ENCODE results near the gene BCL2L11. TPM values are rescaled to one million over a fixed set of nuclear protein-coding genes. Genes with fewer than 3 reads are reported as not detected.

BCL2L11 gene
- total RNA-seq, 1 donor from 2014 or later: 17.8 TPM

- DNase-seq: peak; percentile 61
These were observed 48.0 kb downstream of the BCL2L11 start for GRCh38 chr2:111168528-111169239.

- no peak for DNase-seq
These were observed 48.6 kb downstream of the BCL2L11 start for GRCh38 chr2:111169268-111169667.

- no peak for DNase-seq
These were observed 49.2 kb downstream of the BCL2L11 start for GRCh38 chr2:111169924-111170323.

GRCh38 chr2:111171337-111171930, 50.7 kb downstream of the BCL2L11 start:
- no peak for DNase-seq

GRCh38 chr2:111172666-111173065, 52.0 kb downstream of the BCL2L11 start:
- DNase-seq: no peak

GRCh38 chr2:111173338-111173737, 52.6 kb downstream of the BCL2L11 start:
- no peak for DNase-seq

- no peak for DNase-seq
These were observed 53.1 kb downstream of the BCL2L11 start for GRCh38 chr2:111173856-111174255.

- no peak for DNase-seq
These were observed 54.9 kb downstream of the BCL2L11 start for GRCh38 chr2:111175615-111176014.

- no peak for DNase-seq
These were observed 55.7 kb downstream of the BCL2L11 start for GRCh38 chr2:111176388-111176787.

- no peak for DNase-seq
These were observed 56.2 kb downstream of the BCL2L11 start for GRCh38 chr2:111176867-111177266.

GRCh38 chr2:111178296-111178695, 57.6 kb downstream of the BCL2L11 start:
- no peak for DNase-seq

- DNase-seq: no peak
These were observed 58.2 kb downstream of the BCL2L11 start for GRCh38 chr2:111178730-111179405.

GRCh38 chr2:111182121-111182520, 61.4 kb downstream of the BCL2L11 start:
- DNase-seq: peak; percentile 38

GRCh38 chr2:111182740-111183139, 62.0 kb downstream of the BCL2L11 start:
- no peak for DNase-seq

- no peak for DNase-seq
These were observed 64.1 kb downstream of the BCL2L11 start for GRCh38 chr2:111184725-111185310.

GRCh38 chr2:111185361-111186022, 64.8 kb downstream of the BCL2L11 start:
- DNase-seq: no peak

GRCh38 chr2:111186121-111186715, 65.5 kb downstream of the BCL2L11 start:
- DNase-seq: no peak

- DNase-seq: no peak
These were observed 66.2 kb downstream of the BCL2L11 start for GRCh38 chr2:111186933-111187332.

GRCh38 chr2:111188681-111189080, 68.0 kb downstream of the BCL2L11 start:
- no peak for DNase-seq

- DNase-seq: no peak
These were observed 68.4 kb downstream of the BCL2L11 start for GRCh38 chr2:111189106-111189505.

GRCh38 chr2:111190816-111191540, 70.3 kb downstream of the BCL2L11 start:
- no peak for DNase-seq

Data from tongue (tissue), 2 donors.